Vagina (tissue), 2 donors: ENCODE measurements around the gene CAPN13. TPM values are rescaled to one million over a fixed set of nuclear protein-coding genes. Genes with fewer than 3 reads are reported as not detected.

Source experiments
- DNase-seq, 2 donors: peaks; one replicate each; pipeline ENCODE4 v3.0.0-alpha.2; 2017; ENCODE audit errors: extremely low spot score in 2 of 2
- H3K27ac ChIP-seq: fragments of 200-600 bp; sonication (generic); one replicate; pipeline ENCODE4 v1.5.1; 2019
- H3K27me3 ChIP-seq: fragments of 200-600 bp; sonication (generic); one replicate; pipeline ENCODE4 v1.5.1; 2019
- H3K36me3 ChIP-seq, 2 donors: fragments of 200-600 bp; sonication (generic); one replicate each; pipeline ENCODE4 v1.5.1; 2017 to 2019
- H3K4me1 ChIP-seq: fragments of 200-600 bp; sonication (generic); one replicate; pipeline ENCODE4 v1.5.1; 2019
- H3K4me3 ChIP-seq, 2 donors: fragments of 200-600 bp; sonication (generic); 1 replicate in 1 of 2; 2 replicates in 1 of 2; pipeline ENCODE4 v1.5.1; 2016 to 2019
- H3K9me3 ChIP-seq: fragments of 200-600 bp; sonication (generic); one replicate; pipeline ENCODE4 v1.5.1; 2019
- POLR2A ChIP-seq, 2 donors: fragments of 450-650 bp; IDR thresholded peaks; one replicate each; pipeline ENCODE4 v1.6.1; 2017; ENCODE audit warnings: antibody characterized with exemption in 2 of 2, mild to moderate bottlenecking in 2 of 2, moderate library complexity in 2 of 2
- POLR2AphosphoS5 ChIP-seq, 2 donors: sonication (generic); formaldehyde crosslinking; IDR thresholded peaks; one replicate each; pipeline ENCODE4 v1.9.0; 2017; ENCODE audit warnings: antibody characterized with exemption in 2 of 2, mild to moderate bottlenecking in 2 of 2, low read depth in 1 of 2; ENCODE audit not compliant: insufficient read depth in 1 of 2
- intact Hi-C: fragments of 100-400 bp; cut with DNase I; formaldehyde crosslinking; loops from one replicate; pipeline ENCODE4 v1.15.1; 2023
- total RNA-seq: library from RNA; depleted of rRNA; stranded (reverse); fragments of >200 nt; gene quantifications from one replicate; pipeline ENCODE4 v1.2.3, GENCODE V29; 2016
- TF ChIP-seq, protein P1 (sequence below), 3 experiments: fragments of 450-650 bp in 2 of 3; fragments of 200-600 bp in 1 of 3; sonication (generic) in 1 of 3; IDR thresholded peaks; one replicate each; pipeline ENCODE4 v1.5.1; 2017 to 2019; ENCODE audit warnings: antibody characterized with exemption in 3 of 3, mild to moderate bottlenecking in 2 of 3, moderate library complexity in 2 of 3

CAPN13 gene
- total RNA-seq, 1 donor from 2014 or later, result not detected

DNA sequence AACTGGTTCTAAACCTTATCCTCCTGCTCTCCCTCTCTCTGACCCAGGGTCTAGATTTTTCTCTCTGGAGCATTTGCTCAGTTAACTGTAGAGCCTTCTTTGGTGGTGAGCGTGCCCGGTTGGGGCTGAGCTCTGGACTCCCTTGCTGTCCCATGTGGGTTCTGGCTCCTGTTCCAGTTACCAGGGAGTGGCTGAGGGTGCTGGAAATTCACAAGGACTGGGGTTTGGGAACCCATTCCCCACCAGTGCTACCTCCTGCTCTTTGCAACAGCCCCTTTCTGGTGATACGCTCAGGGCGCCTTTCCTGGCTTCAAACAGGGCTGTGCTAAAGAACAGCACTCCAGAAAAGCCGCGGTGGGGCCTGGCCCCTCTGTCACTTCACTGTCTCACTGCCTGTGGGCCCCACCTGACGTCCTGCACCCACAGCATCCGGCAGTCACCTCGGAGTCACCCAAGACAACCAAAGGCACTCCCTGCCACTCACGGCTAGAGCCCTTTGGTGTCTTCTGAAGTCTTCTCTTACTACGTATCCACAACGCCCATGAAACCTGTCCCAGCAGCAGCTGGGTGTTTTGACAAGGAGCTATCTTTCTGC is 41.3 kb downstream of the CAPN13 start:
- intact Hi-C loops, result no loop called here
- H3K27ac ChIP-seq, result no peak overlapping the region
- no peaks in the 10 kb centered on the region for H3K36me3 ChIP-seq
- H3K9me3 ChIP-seq, result no peaks in the 10 kb centered on the region
- no peak overlapping the region for H3K4me3 ChIP-seq
- no peaks in the 10 kb centered on the region for H3K4me1 ChIP-seq
- DNase-seq, result no peak
- H3K27me3 ChIP-seq, result no peaks in the 10 kb centered on the region
- TF ChIP-seq, protein P1, sequence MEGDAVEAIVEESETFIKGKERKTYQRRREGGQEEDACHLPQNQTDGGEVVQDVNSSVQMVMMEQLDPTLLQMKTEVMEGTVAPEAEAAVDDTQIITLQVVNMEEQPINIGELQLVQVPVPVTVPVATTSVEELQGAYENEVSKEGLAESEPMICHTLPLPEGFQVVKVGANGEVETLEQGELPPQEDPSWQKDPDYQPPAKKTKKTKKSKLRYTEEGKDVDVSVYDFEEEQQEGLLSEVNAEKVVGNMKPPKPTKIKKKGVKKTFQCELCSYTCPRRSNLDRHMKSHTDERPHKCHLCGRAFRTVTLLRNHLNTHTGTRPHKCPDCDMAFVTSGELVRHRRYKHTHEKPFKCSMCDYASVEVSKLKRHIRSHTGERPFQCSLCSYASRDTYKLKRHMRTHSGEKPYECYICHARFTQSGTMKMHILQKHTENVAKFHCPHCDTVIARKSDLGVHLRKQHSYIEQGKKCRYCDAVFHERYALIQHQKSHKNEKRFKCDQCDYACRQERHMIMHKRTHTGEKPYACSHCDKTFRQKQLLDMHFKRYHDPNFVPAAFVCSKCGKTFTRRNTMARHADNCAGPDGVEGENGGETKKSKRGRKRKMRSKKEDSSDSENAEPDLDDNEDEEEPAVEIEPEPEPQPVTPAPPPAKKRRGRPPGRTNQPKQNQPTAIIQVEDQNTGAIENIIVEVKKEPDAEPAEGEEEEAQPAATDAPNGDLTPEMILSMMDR (IDR thresholded peaks at IDR 0.05), result no peak
- no peak for TF ChIP-seq POLR2AphosphoS5 (IDR thresholded peaks at IDR 0.05; ENCODE audit: insufficient read depth in 1 of 2, low read depth in 1 of 2)
- no peak for TF ChIP-seq POLR2A (IDR thresholded peaks at IDR 0.05)

DNA sequence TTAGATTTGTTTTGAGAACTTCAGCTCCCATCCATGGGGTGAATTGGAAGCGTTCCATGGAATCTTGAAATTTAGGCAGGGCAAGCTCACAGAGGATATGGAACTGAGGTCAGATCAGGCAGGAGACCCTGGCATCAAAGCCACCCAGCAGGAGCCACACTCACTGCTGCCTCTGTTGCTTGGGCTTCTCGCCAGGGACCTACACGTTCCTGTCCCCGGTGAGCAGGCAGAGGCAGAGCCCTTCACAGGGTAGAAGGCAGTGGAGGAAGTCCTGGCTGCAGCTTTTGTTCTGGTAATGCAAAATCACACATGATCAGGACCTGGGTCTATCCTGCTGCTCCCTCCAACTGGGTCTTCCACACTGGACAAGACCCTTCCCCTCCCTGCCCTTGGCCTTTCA is 42.1 kb downstream of the CAPN13 start:
- Histone ChIP-seq H3K4me3 (no peak overlapping the region), H3K9me3 (no peaks in the 10 kb centered on the region), H3K4me1 (no peaks in the 10 kb centered on the region), H3K27me3 (no peaks in the 10 kb centered on the region), H3K27ac (no peak overlapping the region), H3K36me3 (no peaks in the 10 kb centered on the region)
- TF ChIP-seq POLR2AphosphoS5 (IDR thresholded peaks at IDR 0.05; ENCODE audit: insufficient read depth in 1 of 2, low read depth in 1 of 2) (no peak), POLR2A (IDR thresholded peaks at IDR 0.05) (no peak)
- TF ChIP-seq, protein P1 (IDR thresholded peaks at IDR 0.05), result no peak
- no peak for DNase-seq
- intact Hi-C loops, result no loop called here

DNA sequence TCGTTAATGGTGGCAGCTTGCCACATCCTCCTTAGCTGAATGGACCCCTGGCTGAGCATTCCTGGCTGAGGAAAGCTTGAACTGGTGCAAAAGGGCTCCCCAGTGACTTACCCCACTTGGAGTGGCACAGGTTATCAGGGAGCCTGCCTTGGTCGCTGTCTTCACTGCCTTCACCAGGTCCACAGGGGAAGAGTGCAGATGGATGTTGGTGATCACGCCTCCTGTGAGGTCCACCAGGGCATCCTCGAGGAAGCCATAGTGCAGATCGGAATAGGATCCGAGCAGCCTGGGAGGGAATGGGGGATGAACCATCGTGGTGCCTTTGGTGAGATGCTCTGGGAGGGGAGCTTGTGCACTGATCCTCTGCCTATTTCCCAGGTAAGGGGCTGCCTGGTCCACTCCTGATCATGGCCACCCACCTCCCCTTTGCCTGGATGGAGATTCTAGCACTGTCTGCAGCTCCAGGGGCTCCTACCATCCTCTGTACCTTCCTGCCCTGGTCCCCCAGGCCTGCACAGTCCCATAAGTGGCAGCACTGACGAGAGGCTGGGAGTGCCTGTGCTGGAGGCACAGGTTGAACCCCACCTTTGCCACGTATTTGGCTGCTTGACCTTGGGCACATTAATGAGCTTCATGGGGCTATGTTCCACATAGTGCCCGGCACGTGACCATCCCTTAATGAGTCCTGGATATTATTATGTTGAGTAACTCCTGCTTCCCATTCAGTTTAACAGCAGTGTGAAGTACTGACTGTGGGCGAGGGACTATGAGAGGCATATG is 43.0 kb downstream of the CAPN13 start:
- TF ChIP-seq POLR2AphosphoS5 (IDR thresholded peaks at IDR 0.05; ENCODE audit: insufficient read depth in 1 of 2, low read depth in 1 of 2) (no peak), POLR2A (IDR thresholded peaks at IDR 0.05) (no peak)
- TF ChIP-seq, protein P1 (IDR thresholded peaks at IDR 0.05), result no peak
- Histone ChIP-seq H3K9me3 (no peaks in the 10 kb centered on the region), H3K27ac (no peak overlapping the region), H3K36me3 (no peaks in the 10 kb centered on the region), H3K4me3 (no peak overlapping the region), H3K27me3 (no peaks in the 10 kb centered on the region), H3K4me1 (no peaks in the 10 kb centered on the region)
- intact Hi-C loops, result no loop called here
- DNase-seq, result no peak

DNA sequence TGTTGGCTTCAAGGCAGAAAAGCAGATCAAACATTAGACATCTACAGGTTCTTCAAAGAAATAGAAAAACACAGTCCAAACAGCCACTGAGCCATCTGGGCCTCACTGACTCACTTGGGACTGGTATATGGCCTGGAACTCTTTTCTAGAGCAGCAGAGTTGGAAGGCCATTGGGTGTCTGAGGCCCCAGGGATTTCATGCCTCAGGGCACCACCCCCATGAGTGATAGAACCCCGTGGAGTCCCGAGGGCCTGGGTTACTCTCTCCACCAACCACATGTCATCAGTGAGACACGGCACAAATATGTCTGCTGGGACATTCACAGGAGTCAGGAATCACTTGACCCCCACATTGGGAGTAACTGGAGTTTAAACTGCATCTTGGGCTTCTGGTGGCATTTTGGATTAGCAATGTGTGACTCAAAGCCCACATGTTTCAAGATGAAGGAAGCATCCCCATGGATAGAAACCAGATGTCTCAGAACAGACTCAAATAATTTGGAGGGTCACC is 44.0 kb downstream of the CAPN13 start:
- Histone ChIP-seq H3K4me3 (no peak overlapping the region), H3K27ac (no peak overlapping the region), H3K9me3 (no peaks in the 10 kb centered on the region), H3K4me1 (no peaks in the 10 kb centered on the region), H3K36me3 (no peaks in the 10 kb centered on the region), H3K27me3 (no peaks in the 10 kb centered on the region)
- TF ChIP-seq POLR2A (IDR thresholded peaks at IDR 0.05) (no peak), POLR2AphosphoS5 (IDR thresholded peaks at IDR 0.05; ENCODE audit: insufficient read depth in 1 of 2, low read depth in 1 of 2) (no peak)
- TF ChIP-seq, protein P1 (IDR thresholded peaks at IDR 0.05), result no peak
- DNase-seq, result no peak
- intact Hi-C loops, result no loop called here

DNA sequence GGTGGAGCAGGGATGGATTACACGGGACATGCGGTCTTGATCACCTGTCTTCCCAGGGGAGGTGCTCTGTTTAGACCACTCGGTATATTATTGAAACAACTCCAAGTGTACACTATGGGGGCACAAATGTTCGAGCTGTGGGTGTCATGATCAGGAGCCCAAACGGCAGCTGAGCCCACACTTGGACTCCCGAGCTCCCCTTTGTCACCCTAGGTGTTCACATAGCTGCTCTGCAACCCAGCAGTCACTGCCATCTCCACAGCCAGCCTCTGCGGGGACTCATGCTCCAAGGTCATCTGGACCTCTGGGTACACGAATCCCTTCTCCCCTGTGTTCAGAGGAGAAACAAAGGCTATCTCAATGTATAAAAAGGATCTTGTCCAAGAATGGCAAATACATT is 46.0 kb downstream of the CAPN13 start:
- no peak overlapping the region for H3K4me3 ChIP-seq
- no peaks in the 10 kb centered on the region for H3K9me3 ChIP-seq
- no peak overlapping the region for H3K27ac ChIP-seq
- TF ChIP-seq, protein P1 (IDR thresholded peaks at IDR 0.05), result no peak
- TF ChIP-seq POLR2AphosphoS5 (IDR thresholded peaks at IDR 0.05; ENCODE audit: insufficient read depth in 1 of 2, low read depth in 1 of 2), result no peak
- H3K4me1 ChIP-seq, result no peaks in the 10 kb centered on the region
- DNase-seq, result no peak
- no peaks in the 10 kb centered on the region for H3K27me3 ChIP-seq
- H3K36me3 ChIP-seq, result no peaks in the 10 kb centered on the region
- intact Hi-C loops, result no loop called here
